Left lung (tissue), 10 donors: ENCODE results near the gene ACTG1. TPM values are rescaled to one million over a fixed set of nuclear protein-coding genes. Genes with fewer than 3 reads are reported as not detected.

Experiments used
- ATAC-seq: fragments of 200-7000 bp; cut with Tn5 transposase; one replicate; pipeline ENCODE4 v1.9.1; 2020; ENCODE audit warnings: moderate library complexity
- DNase-seq, 4 donors: peaks; one replicate each; pipeline ENCODE4 v3.0.0-alpha.2; 2013 to 2020
- H3K27ac ChIP-seq, 2 donors: fragments of 200-600 bp; sonication (generic) in 1 of 2; one replicate each; pipeline versions ENCODE4 v1.5.0 to v1.8.0; 2020 to 2021
- H3K27me3 ChIP-seq, 2 donors: fragments of 200-600 bp; sonication (generic) in 1 of 2; one replicate each; pipeline versions ENCODE4 v1.5.0 to v1.8.0; 2020 to 2021
- H3K36me3 ChIP-seq, 2 donors: fragments of 200-600 bp; sonication (generic) in 1 of 2; one replicate each; pipeline versions ENCODE4 v1.5.0 to v1.8.0; 2020 to 2021
- H3K4me1 ChIP-seq, 2 donors: fragments of 200-600 bp; one replicate each; pipeline ENCODE4 v1.8.0; 2021
- H3K4me3 ChIP-seq, 2 donors: fragments of 200-600 bp; sonication (generic) in 1 of 2; one replicate each; pipeline versions ENCODE4 v1.5.0 to v1.8.0; 2020 to 2021; ENCODE audit warnings: mild to moderate bottlenecking in 1 of 2
- H3K9me3 ChIP-seq, 2 donors: fragments of 200-600 bp; sonication (generic) in 1 of 2; one replicate each; pipeline versions ENCODE4 v1.5.0 to v1.8.0; 2020 to 2021
- intact Hi-C, 2 donors: fragments of 100-400 bp; cut with DNase I; formaldehyde crosslinking; loops; one replicate each; pipeline versions ENCODE4 v1.11.2 to v1.14.2; 2022
- polyA plus RNA-seq, 6 donors: library from polyadenylated mRNA; unstranded; fragments of 120-200 nt; gene quantifications; one replicate each; pipeline ENCODE4 v1.2.1, GENCODE V29; 2013; ENCODE audit not compliant: insufficient read length in 6 of 6
- total RNA-seq, 2 donors: library from RNA; stranded (reverse); fragmentation: NEBNext Ultra II Directional; extraction: Animal tissue kit (Norgen Biotek cat#: 25700); gene quantifications; one replicate each; pipeline ENCODE4 v1.2.1, GENCODE V29; 2021
- TF ChIP-seq, protein P1 (sequence below), 2 donors: fragments of 200-600 bp; sonication (generic) in 1 of 2; IDR thresholded peaks; one replicate each; pipeline versions ENCODE4 v1.5.0 to v1.8.0; 2021; ENCODE audit warnings: antibody characterized with exemption in 2 of 2
- donor health status: DM: no; HTN: yes; CAD: no.
- donor health status: DM: no; HTN: no; CAD: no.

The ACTG1 gene
- total and polyA plus RNA-seq, 8 donors = 2,385 to 3,414 (median 2,872) TPM

DNA sequence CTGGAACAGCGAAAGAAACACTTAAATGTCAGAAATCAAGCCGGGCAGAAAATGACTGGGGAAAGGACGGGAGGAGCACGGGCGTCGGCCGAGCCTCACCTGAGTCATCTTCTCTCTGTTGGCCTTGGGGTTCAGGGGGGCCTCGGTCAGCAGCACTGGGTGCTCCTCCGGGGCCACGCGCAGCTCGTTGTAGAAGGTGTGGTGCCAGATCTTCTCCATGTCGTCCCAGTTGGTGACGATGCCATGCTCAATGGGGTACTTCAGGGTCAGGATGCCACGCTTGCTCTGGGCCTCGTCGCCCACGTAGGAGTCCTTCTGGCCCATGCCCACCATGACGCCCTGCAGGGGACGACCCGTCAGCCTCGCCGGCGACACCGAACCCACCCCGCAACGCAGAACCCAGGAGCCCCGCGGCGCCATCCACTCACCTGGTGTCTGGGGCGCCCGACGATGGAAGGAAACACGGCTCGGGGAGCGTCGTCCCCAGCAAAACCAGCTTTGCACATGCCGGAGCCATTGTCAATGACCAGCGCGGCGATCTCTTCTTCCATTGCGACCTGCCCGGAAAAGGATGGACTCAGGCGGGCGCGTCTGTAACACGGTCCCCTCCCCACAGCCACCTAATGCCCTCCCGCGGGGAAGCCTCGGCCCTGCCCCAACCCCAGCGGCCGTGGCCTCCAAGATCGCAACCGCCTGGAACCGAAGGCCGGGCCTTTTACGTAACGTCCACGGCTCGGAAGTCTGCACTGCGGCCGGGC lies 616 bp downstream of the ACTG1 start:
- Histone ChIP-seq H3K36me3 (peaks cover 0 to 40% of the 10 kb centered on the region in 2 donors), H3K4me3 (peak overlapping the region; percentile 86 to 91), H3K9me3 (no peaks in the 10 kb centered on the region), H3K4me1 (peaks cover 19 to 43% of the 10 kb centered on the region in 2 donors), H3K27me3 (no peaks in the 10 kb centered on the region), H3K27ac (peak overlapping the region; percentile 99 to 100)
- intact Hi-C loops = loop anchor here in 1 of 2 donors (5.0 kb wide), 1 partner anchor 115 kb away; the partner anchor contains the start of gene BAHCC1
- TF ChIP-seq, protein P1, sequence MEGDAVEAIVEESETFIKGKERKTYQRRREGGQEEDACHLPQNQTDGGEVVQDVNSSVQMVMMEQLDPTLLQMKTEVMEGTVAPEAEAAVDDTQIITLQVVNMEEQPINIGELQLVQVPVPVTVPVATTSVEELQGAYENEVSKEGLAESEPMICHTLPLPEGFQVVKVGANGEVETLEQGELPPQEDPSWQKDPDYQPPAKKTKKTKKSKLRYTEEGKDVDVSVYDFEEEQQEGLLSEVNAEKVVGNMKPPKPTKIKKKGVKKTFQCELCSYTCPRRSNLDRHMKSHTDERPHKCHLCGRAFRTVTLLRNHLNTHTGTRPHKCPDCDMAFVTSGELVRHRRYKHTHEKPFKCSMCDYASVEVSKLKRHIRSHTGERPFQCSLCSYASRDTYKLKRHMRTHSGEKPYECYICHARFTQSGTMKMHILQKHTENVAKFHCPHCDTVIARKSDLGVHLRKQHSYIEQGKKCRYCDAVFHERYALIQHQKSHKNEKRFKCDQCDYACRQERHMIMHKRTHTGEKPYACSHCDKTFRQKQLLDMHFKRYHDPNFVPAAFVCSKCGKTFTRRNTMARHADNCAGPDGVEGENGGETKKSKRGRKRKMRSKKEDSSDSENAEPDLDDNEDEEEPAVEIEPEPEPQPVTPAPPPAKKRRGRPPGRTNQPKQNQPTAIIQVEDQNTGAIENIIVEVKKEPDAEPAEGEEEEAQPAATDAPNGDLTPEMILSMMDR (IDR thresholded peaks at IDR 0.05) = no peak
- peak; percentile 1 for ATAC-seq
- DNase-seq = peak in 2 of 4 donors; percentile 61 to 87

DNA sequence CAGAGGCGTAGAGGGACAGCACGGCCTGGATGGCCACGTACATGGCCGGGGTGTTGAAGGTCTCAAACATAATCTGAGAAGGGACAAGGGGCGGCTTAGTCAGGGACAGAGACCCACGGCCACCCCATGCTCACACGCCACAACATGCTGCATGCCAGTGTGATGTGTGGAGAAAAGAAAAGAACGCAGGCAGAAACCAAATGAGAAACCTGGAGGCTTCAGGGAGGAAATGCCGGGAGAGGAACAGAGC lies 1.1 kb downstream of the ACTG1 start:
- peak overlapping the region; percentile 86 to 91 for H3K4me3 ChIP-seq
- H3K4me1 ChIP-seq = peaks cover 18 to 38% of the 10 kb centered on the region in 2 donors
- H3K27ac ChIP-seq = peak overlapping the region; percentile 99 to 100
- H3K36me3 ChIP-seq = peaks cover 0 to 40% of the 10 kb centered on the region in 2 donors
- ATAC-seq = no peak
- TF ChIP-seq, protein P1 (IDR thresholded peaks at IDR 0.05) = no peak
- no peaks in the 10 kb centered on the region for H3K27me3 ChIP-seq
- intact Hi-C loops = loop anchor here in 1 of 2 donors (5.0 kb wide), 1 partner anchor 114 kb away; the partner anchor contains the start of gene BAHCC1
- H3K9me3 ChIP-seq = no peaks in the 10 kb centered on the region
- no peak for DNase-seq

DNA sequence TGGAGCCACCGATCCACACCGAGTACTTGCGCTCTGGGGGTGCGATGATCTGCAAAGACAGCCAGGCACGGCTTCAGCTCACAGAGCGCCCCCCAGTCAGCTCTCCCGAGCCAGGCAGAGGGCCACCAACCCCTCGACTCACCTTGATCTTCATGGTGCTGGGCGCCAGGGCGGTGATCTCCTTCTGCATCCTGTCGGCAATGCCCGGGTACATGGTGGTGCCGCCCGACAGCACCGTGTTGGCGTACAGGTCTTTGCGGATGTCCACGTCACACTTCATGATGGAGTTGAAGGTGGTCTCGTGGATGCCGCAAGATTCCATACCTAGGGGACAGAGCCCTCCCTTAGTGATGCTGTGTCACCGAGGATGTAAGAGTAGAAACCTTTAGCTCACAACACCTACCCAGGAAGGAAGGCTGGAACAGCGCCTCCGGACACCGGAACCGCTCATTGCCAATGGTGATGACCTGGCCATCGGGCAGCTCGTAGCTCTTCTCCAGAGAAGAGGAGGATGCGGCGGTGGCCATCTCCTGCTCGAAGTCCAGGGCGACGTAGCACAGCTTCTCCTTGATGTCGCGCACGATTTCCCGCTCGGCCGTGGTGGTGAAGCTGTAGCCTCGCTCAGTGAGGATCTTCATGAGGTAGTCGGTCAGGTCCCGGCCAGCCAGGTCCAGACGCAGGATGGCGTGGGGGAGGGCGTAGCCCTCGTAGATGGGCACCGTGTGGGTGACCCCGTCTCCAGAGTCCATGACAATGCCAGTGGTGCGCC lies 1.6 kb downstream of the ACTG1 start:
- Histone ChIP-seq H3K4me1 (peaks cover 14 to 33% of the 10 kb centered on the region in 2 donors), H3K27ac (peak overlapping the region; percentile 99 to 100), H3K9me3 (no peaks in the 10 kb centered on the region), H3K27me3 (no peaks in the 10 kb centered on the region), H3K4me3 (peak overlapping the region; percentile 86 to 91), H3K36me3 (peaks cover 0 to 40% of the 10 kb centered on the region in 2 donors)
- TF ChIP-seq, protein P1 (IDR thresholded peaks at IDR 0.05) = no peak
- peak in 2 of 4 donors; percentile 50 to 84 for DNase-seq
- intact Hi-C loops = loop anchor here in 1 of 2 donors (5.0 kb wide), 1 partner anchor 114 kb away; the partner anchor contains the start of gene BAHCC1
- no peak for ATAC-seq

DNA sequence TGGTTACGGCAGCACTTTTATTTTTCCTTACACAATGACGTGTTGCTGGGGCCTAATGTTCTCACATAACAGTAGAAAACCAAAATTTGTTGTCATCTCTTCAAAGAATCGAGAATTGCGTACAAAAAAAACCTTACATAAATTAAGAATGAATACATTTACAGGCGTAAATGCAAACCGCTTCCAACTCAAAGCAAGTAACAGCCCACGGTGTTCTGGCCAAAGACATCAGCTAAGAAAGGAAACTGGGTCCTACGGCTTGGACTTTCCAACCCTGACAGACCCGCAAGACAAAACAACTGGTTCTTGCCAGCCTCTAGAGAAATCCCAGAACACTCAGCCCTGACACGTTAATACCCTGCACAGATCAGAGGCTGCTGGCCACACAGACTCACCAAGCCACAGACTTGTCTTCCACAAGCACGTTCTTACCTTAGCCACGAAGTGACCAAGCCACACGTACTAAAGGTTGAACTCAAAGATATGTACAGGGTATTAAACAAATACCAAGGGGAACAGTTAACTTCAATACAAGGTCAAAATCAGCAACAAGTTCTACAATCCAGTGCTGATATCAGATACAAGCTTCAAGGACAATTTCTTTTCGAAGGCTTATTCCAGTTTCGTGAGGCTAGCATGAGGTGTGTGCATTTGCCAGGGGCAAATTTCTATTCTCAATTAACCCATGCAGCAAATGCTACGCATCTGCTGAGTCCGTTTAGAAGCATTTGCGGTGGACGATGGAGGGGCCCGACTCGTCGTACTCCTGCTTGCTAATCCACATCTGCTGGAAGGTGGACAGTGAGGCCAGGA lies 2.4 kb downstream of the ACTG1 start:
- H3K27ac ChIP-seq = peak overlapping the region; percentile 99 to 100
- no peaks in the 10 kb centered on the region for H3K9me3 ChIP-seq
- H3K27me3 ChIP-seq = no peaks in the 10 kb centered on the region
- peaks cover 8 to 26% of the 10 kb centered on the region in 2 donors for H3K4me1 ChIP-seq
- intact Hi-C loops = loop anchor here in 1 of 2 donors (5.0 kb wide), 1 partner anchor 113 kb away; the partner anchor contains the start of gene BAHCC1
- ATAC-seq = no peak
- DNase-seq = peak in 1 of 4 donors; percentile 14
- TF ChIP-seq, protein P1 (IDR thresholded peaks at IDR 0.05) = no peak
- H3K4me3 ChIP-seq = peak overlapping the region; percentile 86 to 91
- peaks cover 0 to 40% of the 10 kb centered on the region in 2 donors for H3K36me3 ChIP-seq
